GM12875 (cell line): Measurements from ENCODE around the gene PCSK6.
"Not testable (repeated sequence)": the region's sequence is repeated elsewhere in the genome, so short reads cannot be mapped to it uniquely, and the experiment has no call there.

Experiments
- H3K4me3 ChIP-seq: one replicate; pipeline ENCODE4 v1.5.1; 2011; ENCODE audit warnings: low read depth, low read length, control low read depth
- TF ChIP-seq, protein P1 (sequence below): IDR thresholded peaks from 2 replicates; pipeline ENCODE4 v1.5.1; 2011; ENCODE audit warnings: low read depth, mild to moderate bottlenecking, control low read depth, inconsistent platforms, low read length, moderate library complexity, borderline replicate concordance; ENCODE audit not compliant: insufficient read depth

The PCSK6 gene

DNA sequence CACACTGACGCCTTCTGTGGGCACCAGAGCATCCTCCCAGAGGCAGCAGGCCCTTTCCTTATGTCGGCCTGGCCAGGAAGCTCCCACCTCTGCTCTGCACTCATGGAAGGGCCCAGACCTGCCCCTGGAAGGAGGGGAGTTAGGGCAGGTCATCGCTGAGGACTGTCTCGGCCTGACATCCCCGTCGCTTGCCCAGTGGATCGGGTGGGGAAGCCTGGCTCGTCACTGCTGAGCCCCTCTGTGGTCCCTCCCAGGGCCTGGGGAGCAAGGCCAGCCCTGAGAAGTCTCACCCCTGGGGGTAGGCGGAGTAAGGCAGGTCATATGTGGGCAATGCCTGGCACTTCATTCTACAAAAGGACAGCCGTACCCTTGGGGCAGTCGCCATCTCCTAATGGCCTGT, 131.6 kb downstream of the PCSK6 start:
- TF ChIP-seq, protein P1, sequence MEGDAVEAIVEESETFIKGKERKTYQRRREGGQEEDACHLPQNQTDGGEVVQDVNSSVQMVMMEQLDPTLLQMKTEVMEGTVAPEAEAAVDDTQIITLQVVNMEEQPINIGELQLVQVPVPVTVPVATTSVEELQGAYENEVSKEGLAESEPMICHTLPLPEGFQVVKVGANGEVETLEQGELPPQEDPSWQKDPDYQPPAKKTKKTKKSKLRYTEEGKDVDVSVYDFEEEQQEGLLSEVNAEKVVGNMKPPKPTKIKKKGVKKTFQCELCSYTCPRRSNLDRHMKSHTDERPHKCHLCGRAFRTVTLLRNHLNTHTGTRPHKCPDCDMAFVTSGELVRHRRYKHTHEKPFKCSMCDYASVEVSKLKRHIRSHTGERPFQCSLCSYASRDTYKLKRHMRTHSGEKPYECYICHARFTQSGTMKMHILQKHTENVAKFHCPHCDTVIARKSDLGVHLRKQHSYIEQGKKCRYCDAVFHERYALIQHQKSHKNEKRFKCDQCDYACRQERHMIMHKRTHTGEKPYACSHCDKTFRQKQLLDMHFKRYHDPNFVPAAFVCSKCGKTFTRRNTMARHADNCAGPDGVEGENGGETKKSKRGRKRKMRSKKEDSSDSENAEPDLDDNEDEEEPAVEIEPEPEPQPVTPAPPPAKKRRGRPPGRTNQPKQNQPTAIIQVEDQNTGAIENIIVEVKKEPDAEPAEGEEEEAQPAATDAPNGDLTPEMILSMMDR = no peak
- no peak overlapping the region for H3K4me3 ChIP-seq

DNA sequence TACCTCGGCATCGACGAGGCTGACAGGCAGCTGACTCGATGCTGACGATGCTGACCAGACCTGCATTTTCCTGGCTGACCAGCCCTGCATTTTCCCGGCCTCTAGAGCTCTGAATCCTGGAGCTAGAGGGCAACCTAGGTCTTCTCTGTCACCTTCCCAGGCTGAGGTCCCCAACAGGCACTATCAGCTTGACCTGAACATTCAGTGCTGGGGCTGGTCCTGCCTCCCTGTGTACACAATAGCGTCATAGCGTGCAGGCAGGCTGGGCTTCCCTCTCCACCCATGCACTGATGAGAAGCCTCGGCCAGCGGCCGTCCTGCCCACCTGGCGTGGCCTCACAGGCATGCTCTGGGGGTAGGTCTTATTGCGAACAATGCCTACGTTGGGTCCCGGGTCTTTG, 132.2 kb downstream of the PCSK6 start:
- H3K4me3 ChIP-seq = no peak overlapping the region
- TF ChIP-seq, protein P1 = no peak

DNA sequence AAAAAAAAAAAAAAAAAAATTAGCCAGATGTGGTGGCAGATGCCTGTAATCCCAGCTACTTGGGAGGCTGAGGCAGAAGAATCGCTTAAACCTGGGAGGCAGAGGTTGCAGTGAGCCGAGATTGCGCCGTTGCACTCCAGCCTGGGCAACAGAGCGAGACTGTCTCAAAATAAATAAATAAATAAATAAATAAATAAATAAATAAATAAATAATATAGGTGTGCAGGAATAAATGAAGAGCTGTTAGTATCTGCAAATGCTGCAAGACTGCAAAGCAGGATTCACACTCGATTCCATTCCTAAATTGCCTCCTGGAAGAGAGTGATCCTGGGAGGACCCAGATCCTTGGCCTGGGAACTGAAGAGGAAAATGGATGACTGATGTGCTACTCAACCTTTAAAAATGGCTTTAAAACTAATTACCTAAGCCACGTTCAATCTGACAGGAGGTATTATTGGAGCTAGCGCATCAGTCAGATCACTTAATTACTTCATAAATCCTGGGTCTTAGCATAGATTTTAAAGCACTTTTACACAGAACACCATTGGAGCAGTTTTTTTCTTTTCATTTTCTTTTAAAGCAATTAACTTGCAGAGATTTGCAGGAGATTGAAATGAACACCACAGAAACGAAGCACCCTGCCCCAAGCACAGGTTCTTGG, 132.9 kb downstream of the PCSK6 start:
- H3K4me3 ChIP-seq = not testable (repeated sequence)

DNA sequence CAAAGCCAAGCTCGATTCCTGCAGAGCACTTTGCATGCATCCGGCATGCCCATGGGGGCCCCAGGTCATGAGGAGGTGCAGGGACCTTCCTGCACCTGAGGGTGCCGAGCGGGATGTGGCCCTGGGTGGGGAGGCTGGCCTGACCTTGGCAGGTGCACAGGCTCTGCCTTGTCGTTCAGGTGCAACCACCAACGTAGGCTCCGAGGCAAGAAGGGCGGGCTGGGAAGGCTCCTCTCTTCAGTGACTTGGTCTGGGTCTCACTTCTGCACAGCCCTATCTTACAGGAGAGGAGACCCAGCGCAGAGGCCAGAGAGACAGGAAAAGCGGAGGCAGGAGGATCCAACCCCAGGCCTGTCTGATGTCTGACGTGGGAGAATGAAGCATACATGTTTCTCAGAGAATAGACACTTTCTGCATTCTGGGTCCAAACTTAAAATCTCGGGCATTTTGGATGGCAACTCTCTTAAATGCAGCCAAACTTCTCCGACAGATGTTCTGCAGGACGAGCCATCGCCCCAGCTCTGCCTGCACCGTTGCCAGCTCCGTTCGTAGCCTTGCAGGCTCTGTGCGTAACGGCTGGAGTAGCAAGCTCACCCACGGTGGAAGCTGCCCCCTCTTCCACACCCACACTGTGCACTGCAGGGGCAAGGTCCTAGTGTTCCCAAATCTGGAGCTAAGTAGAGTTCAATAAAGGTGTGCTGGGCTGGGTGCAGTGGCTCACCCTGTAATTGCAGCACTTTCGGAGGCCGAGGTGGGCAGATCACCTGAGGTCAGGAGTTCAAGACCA, 133.6 kb downstream of the PCSK6 start:
- no peak overlapping the region for H3K4me3 ChIP-seq
- TF ChIP-seq, protein P1 = no peak

DNA sequence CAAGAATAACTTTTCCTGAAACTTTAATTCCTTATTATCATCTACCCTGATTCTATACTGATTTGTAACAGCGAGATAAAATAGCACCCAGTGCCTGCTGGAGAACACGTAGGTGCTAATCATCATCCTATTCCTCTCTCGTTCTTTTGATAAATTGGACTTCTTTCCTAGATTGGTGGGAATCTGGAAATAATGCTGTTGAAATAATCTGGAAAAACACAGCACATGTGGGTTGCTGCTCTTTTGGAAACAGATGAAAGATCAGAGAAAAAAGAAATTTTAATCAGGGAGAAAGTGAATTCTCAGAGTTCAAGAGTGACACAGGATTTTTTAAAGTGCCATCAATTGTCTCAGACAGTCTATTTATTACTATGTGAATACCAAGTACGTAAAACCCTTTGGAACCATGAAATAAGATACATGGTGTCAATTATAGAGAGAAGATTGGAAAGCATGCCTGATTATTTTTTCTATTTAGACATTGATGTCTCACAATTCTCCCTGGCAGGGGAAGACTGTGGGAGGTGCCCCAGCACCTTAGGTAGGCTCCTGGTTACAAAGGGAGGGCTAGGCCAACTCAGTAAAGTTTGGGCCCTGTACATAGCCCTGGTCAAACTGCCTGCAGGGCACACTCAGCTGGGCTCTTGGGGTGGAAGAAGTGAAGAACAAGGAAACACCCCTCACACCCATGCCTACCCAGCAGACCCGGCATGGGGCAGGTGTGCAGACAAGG, 134.4 kb downstream of the PCSK6 start:
- no peak overlapping the region for H3K4me3 ChIP-seq
- TF ChIP-seq, protein P1 = no peak

DNA sequence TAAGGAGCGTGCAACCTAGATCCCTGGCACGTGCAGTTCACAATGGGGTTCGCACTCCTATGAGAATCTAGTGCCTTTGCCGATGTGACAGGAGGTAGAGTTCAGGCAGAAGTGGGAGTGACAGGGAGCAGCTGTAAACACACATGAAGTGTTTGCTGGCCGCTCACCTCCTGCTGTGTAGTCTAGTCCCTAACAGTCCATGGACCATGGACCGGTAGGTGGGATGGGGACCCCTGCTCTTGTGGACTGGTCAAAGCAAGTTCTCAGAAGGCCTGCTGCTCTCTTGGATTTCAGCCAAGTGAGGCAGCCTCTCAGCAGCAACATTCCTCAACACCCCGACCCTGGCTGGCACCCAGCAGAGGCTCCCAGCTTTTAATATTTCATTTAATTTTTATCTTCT, 136.3 kb downstream of the PCSK6 start:
- H3K4me3 ChIP-seq = no peak overlapping the region
- TF ChIP-seq, protein P1 = no peak

DNA sequence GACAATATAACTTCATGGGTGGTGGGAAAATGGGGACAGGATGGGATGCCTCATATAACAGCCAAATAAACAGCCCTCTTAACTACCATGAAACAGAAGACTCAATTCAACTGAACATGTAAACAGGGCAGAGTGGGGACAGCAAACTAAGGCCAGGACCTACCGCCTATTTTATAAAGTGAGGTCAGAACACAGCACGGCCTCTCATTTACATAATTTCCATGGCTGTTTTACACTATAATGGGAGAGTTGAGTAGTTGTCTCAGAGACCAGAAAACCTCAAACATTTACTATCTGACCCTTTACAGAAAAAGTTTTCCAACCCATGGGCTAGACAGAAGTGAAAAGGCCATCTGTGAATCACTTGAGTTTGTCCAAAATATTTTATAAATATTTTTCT, 137.8 kb downstream of the PCSK6 start:
- TF ChIP-seq, protein P1 = no peak
- no peak overlapping the region for H3K4me3 ChIP-seq
